Activated naive CD4-positive, alpha-beta T cell treated with Interleukin-2 at 50 U/mL for 16 hours (primary cell): Measurements from ENCODE around the gene THBD.
"Not testable (repeated sequence)": the region's sequence is repeated elsewhere in the genome, so short reads cannot be mapped to it uniquely, and the experiment has no call there.

Experiments used
- DNase-seq: peaks from one replicate; pipeline ENCODE4 v3.0.0-alpha.2; 2020

THBD gene

DNA sequence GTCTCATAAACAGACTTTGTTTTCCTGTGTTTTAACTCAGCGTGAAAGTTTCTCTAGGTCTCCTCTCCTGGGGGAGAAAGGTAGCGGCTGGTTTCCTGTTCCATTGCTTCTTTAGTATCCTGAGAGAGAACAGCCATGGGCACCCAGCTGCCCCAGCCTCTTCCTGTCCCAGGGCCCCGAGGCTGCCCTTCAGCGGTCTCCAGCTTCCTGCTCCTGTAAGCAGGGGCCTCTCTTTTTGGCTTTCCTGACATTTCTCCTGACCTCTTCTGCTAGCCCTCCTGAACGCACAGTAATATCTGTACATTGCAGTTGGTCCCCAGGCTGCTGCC lies 16.8 kb downstream of the THBD start:
- no peak for DNase-seq

DNA sequence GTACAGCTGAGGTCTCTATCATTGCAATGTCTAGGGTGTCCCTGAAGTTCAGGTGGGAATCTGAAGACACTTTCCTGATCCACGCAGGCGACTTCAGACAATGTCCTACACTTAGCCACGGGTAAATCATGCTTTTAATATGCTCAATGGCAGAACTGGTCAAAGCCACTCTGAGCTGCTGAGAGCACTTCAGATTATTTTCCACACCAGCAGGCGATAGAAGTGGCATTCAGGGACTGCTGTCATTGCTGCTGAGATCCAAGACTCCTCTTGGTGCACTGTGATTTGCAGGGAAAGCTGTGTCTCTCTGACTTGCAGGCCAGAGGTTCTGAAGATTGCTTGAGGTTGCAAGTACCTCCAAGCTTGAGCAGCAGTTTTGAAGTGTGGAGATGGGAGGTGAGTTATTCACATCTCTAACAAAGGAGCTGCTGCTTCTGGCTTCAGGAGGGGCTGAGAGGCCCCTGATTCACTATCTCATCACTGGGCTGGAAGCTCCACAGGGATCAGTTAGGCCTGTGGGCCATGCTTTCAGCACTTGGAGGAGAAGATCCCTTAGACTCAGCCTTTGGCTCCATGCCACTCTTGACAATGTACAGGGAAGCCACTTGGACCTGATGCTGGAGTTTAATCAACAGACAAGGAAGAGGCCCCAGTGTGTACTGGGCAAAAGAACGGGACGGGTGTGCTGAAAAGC lies 17.3 kb downstream of the THBD start:
- DNase-seq, result no peak

DNA sequence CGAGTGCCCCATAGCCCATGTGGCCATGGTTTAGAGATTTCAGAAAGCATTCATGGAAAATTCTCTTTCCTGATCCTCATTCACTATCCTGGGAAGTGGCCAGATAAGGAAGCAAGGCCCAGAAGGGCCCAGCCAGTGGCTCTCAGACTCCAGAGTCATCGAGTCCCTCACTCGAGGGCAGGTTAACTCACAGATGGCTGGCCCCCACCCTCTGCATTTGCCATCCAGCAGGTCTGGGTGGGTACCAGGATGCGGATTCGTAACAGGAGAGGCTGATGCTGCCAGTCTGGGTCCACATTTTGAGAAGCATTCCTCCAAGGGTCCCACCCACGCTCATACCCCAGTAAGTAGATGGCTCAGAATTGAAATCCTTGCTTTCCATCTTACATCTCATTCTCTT lies 18.1 kb downstream of the THBD start:
- DNase-seq, result no peak

DNA sequence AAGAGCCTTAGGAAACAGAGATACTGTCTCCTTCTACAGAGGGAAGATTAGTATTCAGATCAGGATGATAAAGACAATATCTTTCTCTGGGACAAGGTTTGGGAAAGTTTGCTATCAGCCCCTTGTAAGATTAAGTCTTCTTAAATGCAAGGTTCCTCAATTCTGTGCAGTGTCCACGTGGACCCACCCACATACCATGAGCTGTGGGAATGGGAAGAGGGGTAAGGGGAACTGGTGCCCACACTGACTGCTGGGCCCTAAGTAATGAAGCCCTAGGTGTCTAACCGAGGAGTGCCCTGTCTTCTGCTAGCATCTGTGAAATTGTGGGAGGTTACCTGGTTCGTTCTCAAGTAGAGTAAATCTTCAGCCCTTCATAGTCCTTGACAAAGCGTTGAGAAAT lies 20.1 kb downstream of the THBD start:
- DNase-seq, result no peak

DNA sequence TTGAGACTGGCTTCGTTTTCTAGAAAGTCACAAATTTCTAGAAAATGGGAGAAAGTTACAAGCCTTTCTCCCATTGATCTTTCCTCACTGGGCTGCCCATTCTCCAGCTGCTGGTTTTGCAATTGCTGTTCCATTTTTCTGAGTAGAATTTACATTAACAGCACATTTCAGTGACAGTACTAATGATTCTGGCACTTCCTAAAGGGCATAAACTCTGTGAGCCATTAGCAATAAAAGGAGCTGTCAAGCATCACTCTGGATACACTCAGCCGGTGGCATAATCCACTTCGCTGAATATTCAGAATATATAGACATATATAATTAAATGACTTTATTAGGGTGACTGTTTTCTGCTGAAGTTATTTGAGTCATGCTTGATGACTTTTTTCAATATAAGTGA lies 21.1 kb downstream of the THBD start:
- DNase-seq, result no peak

DNA sequence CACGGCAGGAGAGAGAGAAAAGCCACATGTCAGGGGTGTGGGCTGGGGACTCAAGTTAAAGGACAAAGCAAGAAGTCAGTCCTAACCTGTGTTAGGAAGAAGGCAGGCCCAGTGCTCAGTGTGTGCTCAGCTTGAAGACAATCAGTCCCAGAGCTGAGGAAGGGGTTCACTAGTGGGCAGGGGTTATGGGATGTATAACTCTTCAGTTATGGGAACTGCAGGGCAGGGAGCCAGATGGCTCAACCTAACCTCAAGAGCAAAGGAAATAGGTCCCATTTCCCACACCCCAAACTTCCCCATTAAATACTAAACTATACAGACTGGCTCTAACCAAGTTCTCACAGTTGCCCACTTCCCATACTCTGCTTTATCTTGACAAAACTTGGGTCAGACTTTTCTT lies 21.8 kb downstream of the THBD start:
- DNase-seq, result no peak

DNA sequence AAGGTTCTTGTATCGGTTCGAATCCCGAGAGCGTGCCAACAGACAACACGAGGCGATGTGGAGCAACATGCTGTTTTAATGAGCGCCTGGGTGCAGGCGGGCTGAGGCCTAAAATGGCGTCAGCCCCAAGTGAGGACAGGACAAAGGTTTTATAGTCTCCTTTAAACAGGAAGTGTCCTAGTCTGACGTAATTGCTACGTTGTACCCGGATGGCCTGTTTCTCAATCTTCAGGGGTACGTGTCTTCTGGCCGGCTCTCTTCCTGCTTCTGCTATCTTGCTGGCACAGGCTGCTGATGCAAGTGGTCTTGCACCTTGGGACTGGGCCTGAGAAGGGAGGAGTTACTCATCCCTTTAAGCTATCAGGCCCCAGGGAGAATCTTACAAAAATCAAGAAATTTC lies 24.0 kb downstream of the THBD start:
- not testable (repeated sequence) for DNase-seq

DNA sequence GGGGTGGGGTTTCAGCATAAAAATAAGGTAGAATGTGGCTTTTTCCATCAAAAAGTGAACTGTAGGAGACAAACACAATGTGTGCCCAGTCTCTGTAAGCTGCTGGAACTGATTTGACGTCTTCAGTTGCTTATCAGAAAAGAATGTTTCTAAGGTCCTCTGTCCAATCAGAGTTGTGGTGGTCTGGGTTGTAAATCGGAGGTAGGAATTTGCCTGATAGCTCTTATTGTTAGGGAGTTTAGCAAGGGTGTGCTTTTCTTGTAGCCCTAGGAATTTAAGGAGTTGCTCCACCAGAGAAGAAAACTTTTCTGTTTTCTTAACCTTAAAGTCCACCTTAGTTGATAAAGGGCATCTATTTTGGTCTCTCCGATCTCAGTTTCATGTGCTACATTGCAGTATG lies 24.8 kb downstream of the THBD start:
- DNase-seq, result no peak

DNA sequence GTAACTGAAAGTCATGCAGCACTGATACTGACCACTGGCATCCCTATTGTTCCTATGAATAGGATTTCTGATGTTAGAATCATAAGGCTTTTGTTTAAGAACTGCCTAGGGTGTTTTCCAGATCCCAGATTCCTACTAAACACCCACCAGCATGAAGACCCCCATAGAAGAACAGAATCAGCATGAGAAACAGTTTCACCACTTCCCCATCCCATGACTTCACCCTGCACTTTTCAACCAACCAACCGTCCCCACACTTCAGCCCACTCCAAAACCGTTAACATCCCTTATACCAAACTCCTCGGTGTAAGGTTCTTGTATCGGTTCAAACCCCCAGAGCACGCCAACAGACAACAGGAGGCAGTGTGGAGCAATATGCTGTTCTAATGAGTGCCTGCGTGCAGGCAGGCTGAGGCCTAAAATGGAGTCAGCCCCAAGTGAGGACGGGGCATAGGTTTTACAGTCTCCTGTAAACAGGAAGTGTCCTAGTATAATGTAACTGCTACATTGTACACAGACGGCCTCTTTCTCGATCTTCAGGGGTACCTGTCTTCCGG lies 25.8 kb downstream of the THBD start:
- no peak for DNase-seq

DNA sequence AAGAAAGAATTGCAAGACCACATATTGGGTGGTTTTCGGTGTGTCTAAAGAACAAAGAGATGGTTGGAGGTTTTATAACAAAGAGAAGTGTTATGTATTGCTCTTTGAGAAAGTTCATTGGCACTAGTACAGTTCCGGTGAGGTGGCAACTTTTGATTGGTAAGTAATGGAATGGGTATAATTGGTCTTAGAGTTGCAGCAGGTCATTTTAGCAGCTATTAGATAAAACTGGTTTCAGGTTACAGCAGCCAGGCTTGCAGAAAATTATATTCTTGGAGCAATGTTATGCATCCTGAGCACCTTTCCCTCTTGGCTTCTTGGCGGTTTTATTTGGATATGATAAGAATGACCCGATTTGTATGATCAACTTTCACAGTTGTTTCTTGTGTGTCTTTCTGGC lies 26.6 kb downstream of the THBD start:
- no peak for DNase-seq

DNA sequence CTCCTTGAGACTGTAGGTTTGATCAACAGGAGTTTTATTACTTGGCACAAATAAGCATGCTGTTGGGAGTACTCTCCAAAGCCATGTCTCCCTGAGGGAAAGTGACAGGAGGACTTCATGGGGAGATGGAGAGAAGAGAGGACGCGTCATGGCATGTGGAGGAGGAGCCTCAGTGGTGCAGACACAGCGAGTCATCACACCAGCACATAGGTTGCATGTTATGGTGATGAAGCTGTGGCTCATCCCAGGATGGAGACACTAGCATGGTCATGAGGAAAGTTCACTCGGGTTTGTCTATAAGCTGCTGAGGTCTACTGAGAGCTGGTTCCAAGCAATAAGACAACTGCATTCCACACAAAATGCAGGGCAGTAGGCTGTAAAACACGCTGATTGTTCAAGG lies 27.5 kb downstream of the THBD start:
- no peak for DNase-seq

DNA sequence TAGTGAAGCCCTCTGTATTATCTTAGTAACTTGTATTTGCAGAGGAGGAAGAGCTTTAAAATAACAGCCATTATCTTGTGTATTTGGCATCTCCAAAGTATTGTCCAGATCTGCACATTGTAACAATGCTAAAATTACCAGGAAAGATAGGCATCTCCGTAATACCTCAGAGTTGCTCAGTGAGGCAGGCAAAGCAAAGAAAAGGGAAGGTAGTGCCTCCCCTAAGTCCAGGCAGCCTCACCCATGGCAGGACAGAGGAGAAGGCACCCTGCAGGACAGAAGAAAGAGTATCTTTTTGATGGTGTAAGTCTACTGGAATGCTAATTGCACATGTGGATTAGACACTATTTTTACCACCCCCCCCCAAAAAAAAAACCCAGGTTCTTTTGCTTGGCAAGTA lies 27.9 kb downstream of the THBD start:
- no peak for DNase-seq

DNA sequence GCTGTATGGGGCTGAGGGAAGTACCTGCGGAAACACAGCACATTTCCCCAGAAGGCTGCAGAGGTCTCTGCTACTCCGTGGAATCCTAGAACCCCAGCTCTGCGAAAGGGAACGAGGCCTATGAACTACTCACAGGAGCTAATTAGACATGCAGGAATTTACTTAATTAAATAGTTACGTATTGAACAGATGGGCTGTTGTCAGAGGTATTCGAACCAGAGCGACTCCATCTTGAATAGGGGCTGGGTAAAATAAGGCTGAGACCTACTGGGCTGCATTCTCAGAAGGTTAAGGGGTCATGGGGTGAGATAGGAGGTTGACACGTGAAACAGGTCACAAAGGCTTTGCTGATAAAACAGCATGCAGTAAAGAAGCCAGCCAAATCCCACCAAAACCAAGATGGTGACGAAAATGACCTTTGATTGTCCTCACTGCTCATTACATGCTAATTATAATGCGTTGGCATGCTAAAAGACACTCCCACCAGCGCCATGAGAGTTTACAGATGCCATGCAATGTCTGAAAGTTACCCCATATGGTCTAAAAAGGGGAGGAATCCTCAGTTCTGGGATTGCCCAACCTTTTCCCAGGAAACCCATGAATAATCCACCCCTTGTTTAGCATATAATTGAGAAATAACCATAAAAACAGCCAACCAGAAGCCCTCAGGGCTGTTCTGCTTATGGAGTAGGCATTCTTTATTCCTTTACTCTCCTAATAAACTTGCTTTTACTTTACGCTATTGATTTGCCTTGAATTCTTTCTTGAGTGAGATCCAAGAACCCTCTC lies 29.0 kb downstream of the THBD start:
- no peak for DNase-seq

DNA sequence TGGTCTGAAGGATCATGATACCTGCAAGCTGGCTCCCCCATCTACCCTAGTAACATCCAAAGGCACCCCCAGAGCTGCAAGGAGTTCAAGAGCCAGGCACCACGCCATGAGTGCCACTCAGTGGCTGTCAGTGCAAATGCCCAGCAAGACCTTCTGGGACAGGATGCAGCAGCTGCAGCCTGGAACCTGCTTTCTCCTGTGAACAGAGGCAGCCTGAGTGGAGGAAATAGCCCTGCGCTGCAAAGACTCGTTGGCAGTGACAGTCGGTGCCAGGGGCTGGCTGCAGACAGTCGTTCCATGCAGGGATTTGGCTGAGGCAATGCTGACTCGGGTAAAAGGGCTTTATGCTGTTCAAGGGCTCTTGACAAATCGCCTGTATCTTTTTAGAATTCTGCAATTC lies 30.1 kb downstream of the THBD start:
- no peak for DNase-seq

DNA sequence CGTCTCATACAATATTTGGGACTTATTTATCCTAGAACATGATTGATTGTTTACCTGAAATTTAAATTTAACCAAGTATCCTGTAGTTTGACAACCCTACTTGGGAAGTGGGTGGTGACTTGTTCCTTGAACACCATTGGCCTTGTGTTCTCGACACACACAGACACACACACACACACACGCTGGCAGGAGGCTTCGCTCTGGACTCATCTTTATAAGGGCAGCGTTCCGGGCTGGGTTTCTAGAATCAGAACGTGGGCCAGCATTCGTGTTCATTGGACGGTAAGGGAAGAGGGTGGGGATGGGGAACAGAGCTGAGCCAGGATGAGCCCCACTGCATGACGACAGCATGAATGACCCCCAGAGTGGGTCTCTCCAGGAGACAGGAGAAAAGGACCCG lies 30.5 kb downstream of the THBD start:
- no peak for DNase-seq

DNA sequence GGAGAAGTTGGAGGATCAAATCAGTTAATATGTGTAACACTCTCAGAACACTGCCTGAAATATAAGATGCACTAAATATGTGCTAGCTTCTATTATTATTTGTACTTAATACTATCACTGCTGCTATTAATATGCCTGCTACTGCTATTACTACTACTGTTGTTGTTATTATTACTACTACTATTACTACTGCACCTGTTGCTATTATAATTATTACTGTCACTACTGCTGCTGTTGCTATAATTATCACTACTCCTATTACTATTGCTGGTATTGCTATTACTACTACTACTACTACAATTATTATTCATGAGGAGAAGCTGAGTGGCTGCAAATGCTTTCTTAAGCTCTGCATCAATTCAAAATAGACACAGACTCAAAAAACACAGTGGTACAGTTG lies 31.0 kb downstream of the THBD start:
- DNase-seq, result no peak

DNA sequence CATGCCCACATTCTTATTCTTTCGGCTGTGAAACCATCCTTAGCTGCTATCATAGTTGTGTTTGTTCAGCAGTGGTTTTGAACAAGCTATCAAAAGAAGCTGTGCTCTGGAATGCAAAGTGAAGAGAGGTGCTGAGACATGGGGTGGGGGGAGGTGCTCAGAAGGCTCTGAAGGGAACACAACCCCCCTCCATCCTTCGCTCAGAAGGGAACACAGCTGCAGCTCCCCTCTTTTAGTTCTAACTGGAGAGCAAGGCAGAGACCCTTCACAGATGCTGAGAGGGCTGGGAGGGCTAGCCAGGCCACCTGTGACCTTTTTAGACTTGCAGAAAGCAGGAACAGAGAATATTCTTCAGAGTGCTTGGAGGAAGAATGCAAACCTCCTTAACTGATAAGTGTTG lies 32.0 kb downstream of the THBD start:
- no peak for DNase-seq

DNA sequence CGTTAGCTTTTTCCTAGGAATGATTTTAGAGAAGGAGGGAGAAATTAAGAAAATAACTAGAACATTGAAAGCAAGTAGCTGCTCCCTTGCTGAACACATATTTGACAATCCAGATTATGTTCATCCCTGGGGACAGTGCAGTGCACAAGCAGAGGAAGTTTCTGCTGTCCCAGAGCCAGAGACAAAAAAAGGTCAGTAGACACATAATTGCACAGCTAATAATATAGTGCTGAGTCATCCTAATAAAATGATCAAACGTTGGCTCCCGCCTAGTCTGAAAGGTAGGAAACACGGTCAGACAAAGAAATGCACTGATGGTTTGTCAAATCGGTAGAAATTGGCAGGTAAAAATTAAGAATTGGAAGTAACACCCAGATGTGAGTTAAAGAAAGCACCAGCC lies 36.0 kb downstream of the THBD start:
- DNase-seq, result no peak

DNA sequence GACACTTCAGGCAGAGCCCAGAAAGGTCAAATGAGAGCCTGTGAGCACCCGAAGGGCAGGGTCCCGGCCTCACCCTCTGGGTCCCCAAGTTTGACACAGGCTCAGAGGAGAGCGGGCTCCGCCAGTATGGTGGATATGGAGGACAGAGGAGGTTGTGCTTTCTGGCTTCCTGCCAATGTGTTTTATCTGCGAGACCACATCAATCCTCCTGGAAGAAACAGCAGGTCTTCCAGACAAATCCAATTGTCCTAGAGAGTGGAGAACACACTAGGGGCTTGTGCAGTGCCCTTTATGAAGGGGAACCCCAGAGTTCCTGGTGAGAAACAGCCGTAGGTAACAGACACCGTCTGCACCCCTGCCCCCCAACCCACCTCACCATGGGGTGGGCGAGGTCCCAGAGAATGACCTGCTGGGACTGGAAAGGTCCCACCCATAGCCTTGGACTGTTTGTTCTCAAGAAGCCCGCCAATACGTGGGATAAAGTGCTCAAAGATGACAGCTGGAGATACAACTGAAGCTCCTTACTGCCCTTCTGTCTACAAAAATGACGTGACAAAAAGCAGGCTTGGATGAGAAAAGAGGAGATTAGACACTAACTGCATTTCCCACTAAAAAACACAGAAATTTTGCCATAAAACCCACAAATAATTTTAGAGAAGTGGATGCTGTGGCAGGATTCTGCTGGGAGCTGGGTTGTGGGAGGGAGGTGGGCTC lies 38.3 kb downstream of the THBD start:
- no peak for DNase-seq

DNA sequence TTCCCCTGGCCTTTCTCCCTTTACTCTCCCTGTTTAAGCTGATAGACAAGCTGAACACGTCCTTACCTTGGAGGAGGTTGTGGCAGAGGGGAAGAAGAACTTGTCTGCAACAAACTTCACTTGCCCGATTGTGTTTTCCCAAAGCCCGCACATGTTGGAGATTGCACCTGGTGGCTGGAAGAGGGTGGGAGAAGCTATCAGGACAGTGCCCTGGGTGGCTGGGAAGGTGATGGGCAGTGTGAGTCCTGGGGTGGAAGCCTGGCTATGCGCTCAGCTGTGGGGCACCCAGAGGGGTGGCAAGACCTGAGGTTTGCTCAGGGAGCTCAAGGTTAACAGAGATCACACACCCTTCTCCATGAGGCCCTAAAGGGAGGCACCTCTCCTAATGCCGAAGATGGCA lies 39.4 kb downstream of the THBD start:
- no peak for DNase-seq

DNA sequence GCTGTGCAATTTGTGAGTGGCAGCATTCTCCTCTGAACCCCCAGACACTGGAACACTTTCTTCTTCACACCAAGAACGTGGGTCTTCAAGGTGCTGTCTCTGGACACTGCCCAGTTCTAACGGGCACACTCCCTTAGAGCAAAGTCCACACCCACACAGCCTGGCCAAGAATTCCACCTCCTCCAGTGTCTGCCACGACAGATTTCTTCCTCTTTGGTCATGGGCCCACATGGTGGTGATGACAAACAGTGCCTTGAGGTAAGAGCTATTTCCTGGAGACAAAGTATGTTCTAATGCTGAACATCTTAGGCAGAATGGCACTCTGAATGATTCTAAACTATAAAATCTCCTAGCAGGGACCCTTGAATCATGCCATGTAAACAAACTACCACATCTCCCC lies 39.8 kb downstream of the THBD start:
- no peak for DNase-seq

DNA sequence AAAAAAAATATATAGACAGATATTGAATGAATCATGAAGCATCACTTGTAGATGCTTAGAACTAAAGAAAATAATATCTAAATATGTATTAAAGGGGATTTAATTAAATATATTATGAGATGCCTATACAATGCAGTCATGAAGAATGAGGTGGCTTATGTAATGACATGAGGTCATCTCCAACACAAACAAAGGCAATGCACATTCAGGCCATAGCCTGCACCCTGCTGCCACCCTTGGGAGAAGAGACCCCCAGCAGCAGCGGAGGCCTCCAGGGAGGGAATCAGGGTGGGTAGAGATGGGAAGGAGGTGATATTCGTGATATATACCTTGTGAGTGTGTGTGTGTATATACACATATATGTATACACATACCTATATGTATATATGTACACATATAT lies 40.8 kb downstream of the THBD start:
- no peak for DNase-seq

DNA sequence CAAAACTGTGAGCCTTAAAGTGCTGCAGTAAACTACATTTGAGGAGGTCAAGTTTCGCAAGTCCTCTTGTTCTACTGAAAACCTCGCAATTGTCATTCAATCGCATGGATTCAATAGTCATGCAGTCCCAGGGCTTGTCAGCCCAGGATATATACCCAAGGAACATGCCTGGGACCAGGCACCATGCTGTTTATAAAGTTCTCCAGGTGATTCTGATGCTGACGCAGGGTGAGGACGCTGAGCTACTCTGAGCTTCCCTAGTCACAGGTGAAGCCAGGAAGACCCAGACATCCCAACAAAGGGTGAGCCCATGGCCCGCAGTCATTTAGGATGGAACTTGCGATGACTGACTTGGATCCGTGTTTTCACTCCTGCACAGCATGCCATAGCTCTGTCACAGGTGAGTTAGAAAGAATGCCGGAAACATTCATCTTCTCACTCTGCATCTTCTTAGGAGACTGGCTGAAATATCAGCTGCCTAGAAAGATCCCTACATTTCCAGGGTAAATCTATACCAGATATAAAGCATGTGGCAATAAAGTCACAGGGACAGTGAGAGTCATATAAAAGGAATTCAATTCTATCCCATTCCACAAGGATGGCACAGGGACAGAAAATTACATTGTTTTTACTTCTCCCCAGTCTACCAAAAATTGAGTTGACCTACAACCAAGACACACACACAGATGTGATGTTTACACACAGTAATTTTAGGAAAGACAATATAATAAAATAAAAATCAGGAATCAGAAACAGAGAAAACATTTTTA lies 41.4 kb downstream of the THBD start:
- DNase-seq, result no peak
